ENCODE data around the gene ANO4. TPM values are rescaled to one million over a fixed set of nuclear protein-coding genes. Genes with fewer than 3 reads are reported as not detected.

The ANO4 gene
- total RNA-seq, 2 experiments from 2014 or later: not detected

GRCh38 chr12:100796621-100797020 is 2.0 kb downstream of the ANO4 start:
- H3K9me3 Mint-ChIP-seq: no peaks in the 10 kb centered on the region
- peaks cover 16% of the 10 kb centered on the region for H3K27me3 Mint-ChIP-seq
- no peaks in the 10 kb centered on the region for H3K36me3 Mint-ChIP-seq
- H3K4me1 Mint-ChIP-seq: no peaks in the 10 kb centered on the region
- no peak overlapping the region for H3K4me3 Mint-ChIP-seq
- DNase-seq: no peak
- no peak overlapping the region for H3K27ac Mint-ChIP-seq

- H3K36me3 Mint-ChIP-seq: no peaks in the 10 kb centered on the region
These were observed 2.7 kb downstream of the ANO4 start for GRCh38 chr12:100797246-100797645.

GRCh38 chr12:100797786-100798185 is 3.2 kb downstream of the ANO4 start:
- no peak for DNase-seq
- Mint-ChIP-seq H3K9me3 (no peaks in the 10 kb centered on the region), H3K27me3 (peaks cover 16% of the 10 kb centered on the region), H3K4me3 (no peak overlapping the region), H3K36me3 (no peaks in the 10 kb centered on the region), H3K27ac (no peak overlapping the region), H3K4me1 (no peaks in the 10 kb centered on the region)

More at GRCh38 chr12:100797246-100797645, 2.7 kb downstream of the ANO4 start:
- Mint-ChIP-seq H3K4me1 (no peaks in the 10 kb centered on the region), H3K4me3 (no peak overlapping the region), H3K27me3 (peaks cover 16% of the 10 kb centered on the region), H3K9me3 (no peaks in the 10 kb centered on the region), H3K27ac (no peak overlapping the region)
- no peak for DNase-seq

GRCh38 chr12:100798286-100799160 is 3.9 kb downstream of the ANO4 start:
- no peaks in the 10 kb centered on the region for H3K4me1 Mint-ChIP-seq
- H3K4me3 Mint-ChIP-seq: no peak overlapping the region
- no peak overlapping the region for H3K27ac Mint-ChIP-seq
- peaks cover 16% of the 10 kb centered on the region for H3K27me3 Mint-ChIP-seq
- DNase-seq: no peak
- H3K36me3 Mint-ChIP-seq: no peaks in the 10 kb centered on the region
- no peaks in the 10 kb centered on the region for H3K9me3 Mint-ChIP-seq

DNA sequence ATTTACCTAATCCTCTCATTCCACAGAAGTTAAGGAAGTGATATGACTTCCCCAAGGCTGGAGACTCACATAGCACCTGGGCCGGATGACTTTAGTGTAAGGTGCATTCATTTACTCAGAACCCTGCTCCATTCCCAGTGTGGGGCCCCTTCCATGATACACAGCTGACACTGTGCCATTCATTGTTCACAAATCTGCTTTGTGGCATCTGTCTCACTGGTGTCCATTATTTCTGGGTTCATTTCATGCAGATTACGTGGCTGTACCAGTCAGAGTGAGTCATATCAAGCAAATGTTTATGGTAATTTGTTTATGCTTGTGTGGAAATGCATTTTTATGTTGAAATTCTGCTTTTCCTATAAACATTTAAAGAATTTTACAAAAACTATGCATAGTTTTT is 5.2 kb downstream of the ANO4 start:
- Mint-ChIP-seq H3K4me3 (no peak overlapping the region), H3K27ac (no peak overlapping the region), H3K27me3 (peaks cover 8% of the 10 kb centered on the region), H3K9me3 (no peaks in the 10 kb centered on the region), H3K36me3 (no peaks in the 10 kb centered on the region), H3K4me1 (no peaks in the 10 kb centered on the region)
- DNase-seq: no peak

DNA sequence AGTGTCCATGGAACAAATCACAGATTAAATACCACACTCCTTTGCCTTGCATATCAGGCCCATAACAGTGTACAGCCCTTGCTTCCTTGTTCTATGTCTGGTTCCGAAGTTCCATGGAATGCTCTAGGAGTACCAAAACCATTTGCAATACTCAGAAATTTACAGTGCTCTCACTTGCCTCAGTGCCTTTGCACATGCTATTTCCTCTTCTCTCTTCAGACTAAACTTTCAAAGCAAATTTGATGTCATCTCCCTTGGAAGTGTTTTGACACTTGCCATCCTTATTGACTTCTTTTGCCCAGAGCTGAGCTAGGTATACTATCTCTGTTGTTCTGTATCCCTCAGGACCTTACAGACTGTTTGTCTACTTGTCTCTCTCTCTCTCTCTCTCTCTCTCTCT is 6.1 kb downstream of the ANO4 start:
- DNase-seq: no peak
- Mint-ChIP-seq H3K9me3 (no peaks in the 10 kb centered on the region), H3K4me3 (no peak overlapping the region), H3K27ac (no peak overlapping the region), H3K36me3 (no peaks in the 10 kb centered on the region), H3K4me1 (no peaks in the 10 kb centered on the region), H3K27me3 (peaks cover 3% of the 10 kb centered on the region)

DNA sequence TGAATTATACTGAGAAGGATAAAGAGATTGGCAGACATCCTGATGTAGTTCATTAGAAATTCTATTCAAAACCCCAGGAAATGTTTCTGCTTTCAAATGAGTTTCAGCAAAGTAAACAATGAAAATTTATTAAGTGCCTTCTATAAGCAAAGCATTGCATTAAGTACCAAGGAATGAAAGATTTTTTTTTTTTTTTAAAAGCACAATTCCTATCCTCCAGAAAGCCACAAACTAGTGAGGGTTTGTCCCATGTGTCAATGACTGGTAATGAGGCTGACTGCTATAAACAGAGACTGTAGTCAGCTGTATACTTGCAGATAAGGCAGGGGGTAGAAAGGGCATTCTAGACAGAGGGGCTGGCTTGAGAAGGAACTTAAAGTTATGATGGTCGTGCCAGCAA is 6.7 kb downstream of the ANO4 start:
- Mint-ChIP-seq H3K36me3 (no peaks in the 10 kb centered on the region), H3K4me3 (no peak overlapping the region), H3K9me3 (no peaks in the 10 kb centered on the region), H3K27me3 (peaks cover 3% of the 10 kb centered on the region), H3K27ac (no peak overlapping the region), H3K4me1 (no peaks in the 10 kb centered on the region)
- no peak for DNase-seq

DNA sequence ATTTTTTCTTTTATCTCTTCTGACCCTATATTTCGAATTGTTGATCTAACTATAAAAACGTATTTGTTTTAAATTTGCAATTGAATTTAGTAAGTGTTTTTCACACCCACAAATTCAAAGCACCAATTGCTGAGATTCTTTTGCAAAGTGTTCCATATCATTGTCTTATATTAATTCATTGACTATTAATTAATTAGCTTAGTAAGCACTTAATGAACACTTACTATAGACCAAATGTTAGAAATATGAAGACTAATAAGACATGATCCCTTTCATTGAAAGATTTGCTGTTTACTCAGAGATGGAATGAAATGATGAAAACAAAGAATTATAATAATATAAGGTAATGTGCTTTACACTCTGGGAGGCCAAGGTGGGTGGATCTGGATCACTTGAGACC is 14.2 kb downstream of the ANO4 start:
- DNase-seq: no peak
- Mint-ChIP-seq H3K27me3 (no peaks in the 10 kb centered on the region), H3K36me3 (no peaks in the 10 kb centered on the region), H3K4me1 (no peaks in the 10 kb centered on the region), H3K27ac (no peak overlapping the region), H3K4me3 (no peak overlapping the region), H3K9me3 (peaks cover 3% of the 10 kb centered on the region)

DNA sequence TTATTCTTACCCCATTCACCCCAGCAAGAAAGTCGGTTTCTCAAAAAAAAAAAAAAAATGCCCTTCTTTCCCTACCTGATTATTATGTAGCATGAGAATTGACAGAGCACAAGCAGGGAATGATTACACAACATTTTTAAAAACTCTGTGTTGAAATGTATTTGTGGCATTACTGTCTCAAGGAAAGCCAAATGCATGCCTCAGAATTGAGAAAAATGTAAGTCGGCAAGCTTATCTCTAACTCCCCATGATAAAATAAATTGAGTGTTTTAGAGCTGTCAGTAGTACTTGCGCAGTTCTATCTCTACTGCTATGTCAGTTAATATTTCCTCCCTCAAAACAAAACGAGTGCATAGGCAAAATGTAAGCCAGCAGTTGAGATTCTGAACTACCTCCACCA is 25.7 kb downstream of the ANO4 start:
- no peaks in the 10 kb centered on the region for H3K36me3 Mint-ChIP-seq
- no peak overlapping the region for H3K4me3 Mint-ChIP-seq
- H3K9me3 Mint-ChIP-seq: peaks cover 1% of the 10 kb centered on the region
- no peaks in the 10 kb centered on the region for H3K27me3 Mint-ChIP-seq
- no peaks in the 10 kb centered on the region for H3K4me1 Mint-ChIP-seq
- DNase-seq: no peak
- no peak overlapping the region for H3K27ac Mint-ChIP-seq

GRCh38 chr12:100823963-100824362 is 29.4 kb downstream of the ANO4 start:
- no peak overlapping the region for H3K4me3 Mint-ChIP-seq
- no peak overlapping the region for H3K27ac Mint-ChIP-seq
- peaks cover 4% of the 10 kb centered on the region for H3K9me3 Mint-ChIP-seq
- no peaks in the 10 kb centered on the region for H3K36me3 Mint-ChIP-seq
- no peaks in the 10 kb centered on the region for H3K27me3 Mint-ChIP-seq
- H3K4me1 Mint-ChIP-seq: no peaks in the 10 kb centered on the region
- no peak for DNase-seq

- Mint-ChIP-seq H3K27ac (no peak overlapping the region), H3K27me3 (no peaks in the 10 kb centered on the region)
These were observed 29.9 kb downstream of the ANO4 start for GRCh38 chr12:100824476-100824875.

GRCh38 chr12:100826323-100826722 is 31.7 kb downstream of the ANO4 start:
- DNase-seq: no peak
- Mint-ChIP-seq H3K27ac (no peak overlapping the region), H3K4me3 (no peak overlapping the region), H3K27me3 (no peaks in the 10 kb centered on the region), H3K9me3 (peaks cover 4% of the 10 kb centered on the region), H3K4me1 (no peaks in the 10 kb centered on the region), H3K36me3 (no peaks in the 10 kb centered on the region)

More at GRCh38 chr12:100824476-100824875, 29.9 kb downstream of the ANO4 start:
- Mint-ChIP-seq H3K36me3 (no peaks in the 10 kb centered on the region), H3K9me3 (peaks cover 4% of the 10 kb centered on the region), H3K4me3 (no peak overlapping the region), H3K4me1 (no peaks in the 10 kb centered on the region)
- DNase-seq: no peak

DNA sequence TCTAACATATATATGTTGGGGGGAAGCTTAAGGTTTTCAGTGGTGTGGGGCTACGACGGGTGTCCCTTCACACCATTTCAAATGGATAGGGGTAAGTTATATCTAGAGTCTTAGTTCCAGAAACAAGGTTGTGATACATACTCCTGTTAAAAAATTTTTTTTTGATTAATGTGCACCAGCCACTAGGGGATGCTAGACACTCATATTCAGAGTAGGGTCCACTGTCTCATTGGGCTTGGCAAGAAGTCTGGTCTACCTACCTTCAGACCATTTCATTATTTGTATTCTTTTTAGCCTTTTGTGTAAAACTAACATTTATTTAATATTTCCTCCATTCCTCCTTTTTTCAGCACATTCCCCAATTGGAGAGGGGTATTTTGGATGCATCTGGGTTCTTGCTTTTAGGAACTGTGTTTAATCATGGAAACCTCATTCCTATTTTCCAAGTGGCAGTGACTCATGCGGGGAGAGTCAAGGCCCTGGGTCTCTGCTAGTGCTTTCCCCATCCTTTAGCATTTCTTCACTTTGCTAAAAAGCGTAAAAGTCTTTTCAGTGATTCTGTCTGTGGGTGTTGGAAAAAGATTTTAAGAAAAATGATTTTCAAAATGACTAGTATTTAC is 33.4 kb downstream of the ANO4 start:
- Mint-ChIP-seq H3K4me3 (no peak overlapping the region), H3K27ac (no peak overlapping the region), H3K27me3 (no peaks in the 10 kb centered on the region), H3K36me3 (no peaks in the 10 kb centered on the region), H3K4me1 (no peaks in the 10 kb centered on the region), H3K9me3 (peaks cover 3% of the 10 kb centered on the region)
- DNase-seq: no peak

- Mint-ChIP-seq H3K27me3 (no peaks in the 10 kb centered on the region), H3K4me3 (no peak overlapping the region), H3K9me3 (peaks cover 3% of the 10 kb centered on the region), H3K36me3 (no peaks in the 10 kb centered on the region), H3K4me1 (no peaks in the 10 kb centered on the region), H3K27ac (no peak overlapping the region)
- no peak for DNase-seq
These were observed 35.6 kb downstream of the ANO4 start for GRCh38 chr12:100830003-100830795.

- Mint-ChIP-seq H3K27me3 (no peaks in the 10 kb centered on the region), H3K27ac (no peak overlapping the region)
These were observed 38.7 kb downstream of the ANO4 start for GRCh38 chr12:100833282-100833681.

More at GRCh38 chr12:100833282-100833681, 38.7 kb downstream of the ANO4 start:
- Mint-ChIP-seq H3K4me3 (no peak overlapping the region), H3K9me3 (no peaks in the 10 kb centered on the region), H3K4me1 (no peaks in the 10 kb centered on the region), H3K36me3 (no peaks in the 10 kb centered on the region)
- no peak for DNase-seq
